Measurements from ENCODE around the gene MYL6B. TPM values are rescaled to one million over a fixed set of nuclear protein-coding genes. Genes with fewer than 3 reads are reported as not detected.

MYL6B gene
- total and polyA plus RNA-seq, 2 experiments from 2014 or later, result 96.9 to 164 TPM

GRCh38 chr12:56153678-56154065 is 1.3 kb downstream of the MYL6B start:
- Histone ChIP-seq H3K27me3 (ENCODE audit: insufficient read depth) (no peaks in the 10 kb centered on the region), H3K27ac (ENCODE audit: low read depth) (no peak overlapping the region), H3K4me3 (peak overlapping the region; percentile 90), H3F3A (replicated peaks; ENCODE audit: low read depth) (peaks cover 26% of the 10 kb centered on the region), H4K20me1 (replicated peaks; ENCODE audit: insufficient read depth) (no peaks in the 10 kb centered on the region), H2AFZ (no peak overlapping the region), H3K9me2 (ENCODE audit: insufficient read depth) (no peaks in the 10 kb centered on the region), H3K79me2 (replicated peaks; ENCODE audit: insufficient read depth) (peaks cover 17% of the 10 kb centered on the region), H3K36me3 (ENCODE audit: insufficient read depth) (0 out of 2 replicates have a peak, but pooled peaks cover 2% of the 10 kb centered on the region), H3K4me1 (ENCODE audit: insufficient read depth) (peaks cover 22% of the 10 kb centered on the region), H3K4me2 (peak overlapping the region; percentile 89)
- Mint-ChIP-seq H3K9me3 (no peaks in the 10 kb centered on the region; the same call in 1 of the 3 replicates), H3K36me3 (ENCODE audit: low read depth) (peaks cover 28% of the 10 kb centered on the region), H3K4me3 (peak overlapping the region; percentile 96), H3K27me3 (ENCODE audit: insufficient read depth, low read depth, poor library complexity) (peaks cover 26% of the 10 kb centered on the region), H3K4me1 (peaks cover 26% of the 10 kb centered on the region), H3K27ac (no peak overlapping the region)
- TF ChIP-seq ZNF114 (CRISPR knock-in tag; IDR thresholded peaks at IDR 0.05) (no peak), ETS1 (IDR thresholded peaks at IDR 0.05) (no peak), CREB1 (CRISPR knock-in tag; IDR thresholded peaks at IDR 0.05; ENCODE audit: low read depth) (no peak)
- no peak for ATAC-seq
- no peak for DNase-seq (ENCODE audit: low spot score)

GRCh38 chr12:56154246-56154771 is 1.9 kb downstream of the MYL6B start:
- Mint-ChIP-seq H3K27me3 (ENCODE audit: insufficient read depth, low read depth, poor library complexity) (peaks cover 29% of the 10 kb centered on the region), H3K4me3 (peak overlapping the region; percentile 96; the same call in 1 of the 3 replicates), H3K27ac (no peak overlapping the region), H3K36me3 (ENCODE audit: low read depth) (peaks cover 35% of the 10 kb centered on the region), H3K9me3 (no peaks in the 10 kb centered on the region; the same call in none of the 3 replicates), H3K4me1 (peaks cover 30% of the 10 kb centered on the region)
- Histone ChIP-seq H3K27me3 (ENCODE audit: insufficient read depth) (no peaks in the 10 kb centered on the region), H2AFZ (no peak overlapping the region), H3K27ac (ENCODE audit: low read depth) (no peak overlapping the region), H3K36me3 (ENCODE audit: insufficient read depth) (0 out of 2 replicates have a peak, but pooled peaks cover 2% of the 10 kb centered on the region), H3F3A (replicated peaks; ENCODE audit: low read depth) (peaks cover 26% of the 10 kb centered on the region), H3K79me2 (replicated peaks; ENCODE audit: insufficient read depth) (peaks cover 24% of the 10 kb centered on the region), H4K20me1 (replicated peaks; ENCODE audit: insufficient read depth) (no peaks in the 10 kb centered on the region; the same call in 1 of the 2 replicates), H3K4me3 (no peak overlapping the region), H3K9me2 (ENCODE audit: insufficient read depth) (no peaks in the 10 kb centered on the region), H3K4me2 (no peak overlapping the region), H3K4me1 (ENCODE audit: insufficient read depth) (peaks cover 23% of the 10 kb centered on the region)
- no peak for DNase-seq (ENCODE audit: low spot score)
- ATAC-seq, result no peak
- TF ChIP-seq EZH2 (IDR thresholded peaks at IDR 0.05; ENCODE audit: low read depth, unreplicated experiment) (no peak), JUNB (IDR thresholded peaks at IDR 0.05; ENCODE audit: unreplicated experiment) (no peak), EZH2phosphoT487 (IDR thresholded peaks at IDR 0.05; ENCODE audit: unreplicated experiment) (no peak), ETS1 (IDR thresholded peaks at IDR 0.05) (no peak), ZNF462 (CRISPR knock-in tag; IDR thresholded peaks at IDR 0.05) (no peak), REST (IDR thresholded peaks at IDR 0.05; ENCODE audit: unreplicated experiment) (no peak)

Data from GM23338 (cell line).